Colon (tissue), 2 donors: ENCODE measurements around the gene RNF157.

Source experiments
- FAIRE-seq: peaks from 2 replicates; lab custom pipeline; 2012; peaks lifted over from hg19 to GRCh38; lab: Jason Lieb, UNC
- donor health status: control.
- donor health status: control.

Gene RNF157

DNA sequence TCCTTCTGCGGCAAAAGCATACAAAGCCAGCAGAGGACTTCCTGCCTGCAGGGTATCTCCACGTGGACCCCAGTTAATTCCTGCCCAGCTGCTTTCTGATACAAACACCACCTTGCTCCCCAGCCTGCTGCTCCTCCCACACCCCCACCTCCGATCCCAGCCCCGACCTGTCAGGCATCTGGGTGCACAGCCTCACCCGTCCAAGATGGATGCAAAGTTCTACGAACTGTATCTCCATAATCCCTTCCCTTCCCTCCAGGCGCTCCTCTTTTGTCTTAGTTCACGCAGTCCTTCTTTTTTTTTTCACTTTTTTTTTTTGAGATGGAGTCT is 83.7 kb downstream of the RNF157 start:
- FAIRE-seq, result no peak

DNA sequence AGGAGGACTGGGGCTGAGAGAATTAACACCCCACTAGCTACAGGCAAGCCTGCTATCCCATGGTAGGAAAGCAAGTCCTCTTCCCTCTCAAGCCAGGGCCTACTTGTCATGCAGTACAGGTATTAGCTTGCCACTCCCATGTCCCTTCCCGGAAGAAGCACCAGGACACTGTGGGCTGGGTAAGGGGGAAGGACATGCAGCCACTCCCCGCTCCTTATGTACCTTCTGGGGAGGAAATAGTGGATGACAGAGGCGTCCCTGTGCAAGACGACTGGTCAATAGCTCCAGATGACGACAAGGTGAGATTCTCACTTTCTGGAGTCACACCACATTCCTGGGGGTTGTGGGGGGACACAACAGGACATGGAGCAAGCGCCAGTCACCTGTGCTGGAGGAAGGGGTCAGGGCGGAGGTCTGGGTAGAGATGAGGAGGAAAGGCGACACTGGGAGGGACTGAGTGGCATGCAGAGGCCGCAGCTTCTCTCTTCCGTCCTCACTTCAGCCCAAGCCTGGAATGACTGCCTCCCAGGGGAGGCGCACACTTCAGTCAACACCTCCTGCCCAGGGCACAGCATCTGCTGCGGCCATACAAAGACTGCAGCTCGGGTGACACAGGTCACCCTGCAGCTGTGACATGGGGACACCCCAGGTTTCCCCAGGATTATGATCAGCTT is 84.2 kb downstream of the RNF157 start:
- no peak for FAIRE-seq

DNA sequence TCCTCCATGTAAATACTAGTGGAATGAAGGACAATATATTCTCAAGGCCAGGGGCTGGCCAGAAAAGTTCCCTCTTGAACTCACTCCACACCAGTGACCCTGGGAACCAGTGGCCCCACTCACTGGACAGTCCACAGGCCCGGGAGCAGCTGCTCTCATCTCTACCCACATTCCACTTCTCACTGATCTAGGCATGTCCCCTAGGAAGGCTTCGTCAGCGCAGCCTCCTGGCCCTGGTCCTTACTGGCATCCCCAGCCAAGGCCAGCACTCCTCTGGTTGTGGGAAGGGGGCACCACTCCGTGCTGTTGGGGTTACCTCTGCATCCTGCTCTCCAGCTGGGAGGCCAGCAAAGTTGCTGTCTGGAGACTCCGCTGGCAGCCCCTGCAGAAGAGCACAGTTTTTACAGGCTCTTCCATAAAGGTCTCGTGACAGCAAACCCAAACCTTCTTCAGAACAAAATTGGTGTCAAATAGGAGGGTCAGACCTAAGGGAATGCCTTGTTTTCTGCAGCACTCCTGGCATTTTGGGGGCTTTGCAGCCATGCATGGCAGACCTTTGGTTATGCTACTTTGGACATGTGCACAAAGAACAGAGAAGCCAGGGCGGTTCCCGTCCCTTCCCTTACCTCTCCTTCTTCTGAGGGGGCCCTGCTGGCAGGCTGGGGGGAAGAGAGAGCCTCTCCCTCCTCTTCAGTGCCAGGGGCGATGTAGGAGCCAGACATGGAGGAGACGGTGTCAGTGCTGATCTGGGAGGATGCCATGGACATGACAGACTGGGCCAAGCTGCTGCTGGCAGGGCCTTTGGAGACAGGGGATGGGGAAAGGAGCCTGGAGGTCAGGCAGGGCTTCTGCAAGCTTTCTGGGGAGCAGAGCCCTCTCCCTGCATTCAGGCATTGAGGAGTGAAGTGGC is 85.1 kb downstream of the RNF157 start:
- FAIRE-seq, result no peak

DNA sequence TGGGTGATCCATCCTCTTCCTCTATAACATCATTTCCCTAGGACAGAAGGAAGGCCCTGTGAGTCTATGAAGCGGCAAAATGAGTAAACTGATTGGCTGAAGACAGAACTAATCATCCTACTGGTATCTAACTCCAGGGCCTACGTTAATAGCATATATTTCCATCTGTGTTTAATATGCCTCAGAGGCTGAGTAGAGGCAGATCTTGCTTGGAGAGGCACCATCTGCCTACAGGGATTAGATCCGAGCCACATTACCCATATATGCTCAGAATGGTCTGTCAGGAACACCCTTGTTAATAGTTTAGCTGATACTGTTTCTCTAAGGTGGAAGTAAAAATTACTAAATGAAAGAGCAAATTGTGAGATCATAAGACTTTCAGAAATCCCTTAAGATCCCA is 86.0 kb downstream of the RNF157 start:
- no peak for FAIRE-seq

DNA sequence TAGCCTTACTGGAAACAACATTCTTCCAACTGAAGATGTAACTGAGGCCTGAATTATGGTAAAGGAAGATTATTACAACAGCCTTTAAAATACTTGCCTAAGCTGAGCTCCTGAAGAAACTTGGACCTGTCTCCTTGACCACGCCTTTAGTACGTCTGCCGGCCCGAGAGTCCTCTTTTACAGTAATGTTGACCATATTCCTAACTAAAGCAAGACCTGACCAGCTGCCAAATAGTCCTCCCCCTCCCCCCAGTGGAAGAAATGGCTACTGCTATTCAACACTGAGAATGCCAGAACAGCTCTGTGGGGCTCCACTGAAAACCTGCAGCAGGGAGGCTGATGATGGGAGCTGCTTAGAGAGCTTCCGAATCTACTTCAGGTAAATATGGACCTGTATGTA is 86.7 kb downstream of the RNF157 start:
- FAIRE-seq, result no peak

DNA sequence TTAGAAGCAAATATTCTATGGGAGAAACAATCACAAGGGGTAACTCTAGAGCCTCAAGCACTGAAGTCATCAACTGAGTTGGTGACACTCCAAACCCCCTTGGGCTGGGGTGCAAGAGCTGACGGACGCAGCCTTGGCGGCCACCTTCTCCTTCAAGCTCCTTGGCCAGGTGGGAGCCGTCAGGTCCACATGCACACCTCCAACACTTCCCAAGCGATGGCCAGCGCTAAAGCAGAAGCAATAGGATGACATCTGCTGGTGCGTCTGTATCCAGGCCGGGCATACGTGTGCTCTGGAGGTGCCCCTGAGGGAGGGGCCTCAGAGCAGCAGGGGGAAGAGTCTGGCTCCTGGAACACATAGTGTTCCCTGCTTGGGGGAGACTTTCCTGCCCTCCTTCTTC is 87.1 kb downstream of the RNF157 start:
- FAIRE-seq, result no peak

DNA sequence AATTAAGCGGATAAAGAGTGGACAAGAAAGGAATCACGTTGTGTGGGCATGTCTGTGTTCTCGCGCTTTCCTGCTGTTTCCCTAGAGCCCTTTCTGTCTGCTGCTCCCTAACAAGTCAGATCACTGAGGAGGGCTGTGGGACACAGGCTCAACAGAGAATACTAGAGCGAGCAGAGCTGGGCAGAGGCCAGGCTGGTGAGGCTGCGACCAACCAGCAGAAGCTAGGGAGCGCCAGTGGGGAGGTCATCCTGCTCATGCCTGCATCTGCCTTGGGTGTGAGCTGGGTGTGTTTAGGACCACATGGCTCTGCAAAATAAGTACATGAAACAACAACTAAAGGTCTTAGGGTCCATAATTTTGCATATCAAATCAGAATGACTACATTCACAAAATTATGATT is 87.7 kb downstream of the RNF157 start:
- FAIRE-seq, result no peak

DNA sequence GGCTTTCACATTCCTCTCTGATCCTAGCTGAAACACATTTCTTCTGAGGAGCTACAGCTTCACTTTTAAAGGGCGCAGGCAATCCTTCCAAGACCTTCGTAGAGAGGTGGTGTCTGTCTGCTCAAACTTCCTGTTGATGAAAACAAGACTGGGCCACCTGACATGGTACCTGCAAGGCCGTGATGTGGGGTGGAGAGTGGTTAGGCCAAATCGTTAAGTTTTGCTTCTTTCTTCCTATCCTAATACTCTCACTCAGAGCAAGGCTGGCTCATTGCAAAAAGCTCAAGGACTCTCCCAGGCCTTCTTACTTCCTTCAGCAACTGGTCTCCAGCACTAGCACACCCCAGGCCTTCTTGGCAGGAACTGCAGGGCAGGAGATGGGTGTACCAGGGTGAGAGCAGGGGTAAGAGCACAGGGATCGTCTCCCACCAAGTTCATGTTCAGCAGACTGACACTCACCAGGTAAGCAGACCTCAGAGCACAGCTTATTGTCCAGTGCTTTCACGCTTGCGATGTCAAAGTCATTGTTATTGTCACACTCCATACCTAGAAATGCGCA is 88.3 kb downstream of the RNF157 start:
- FAIRE-seq, result no peak

DNA sequence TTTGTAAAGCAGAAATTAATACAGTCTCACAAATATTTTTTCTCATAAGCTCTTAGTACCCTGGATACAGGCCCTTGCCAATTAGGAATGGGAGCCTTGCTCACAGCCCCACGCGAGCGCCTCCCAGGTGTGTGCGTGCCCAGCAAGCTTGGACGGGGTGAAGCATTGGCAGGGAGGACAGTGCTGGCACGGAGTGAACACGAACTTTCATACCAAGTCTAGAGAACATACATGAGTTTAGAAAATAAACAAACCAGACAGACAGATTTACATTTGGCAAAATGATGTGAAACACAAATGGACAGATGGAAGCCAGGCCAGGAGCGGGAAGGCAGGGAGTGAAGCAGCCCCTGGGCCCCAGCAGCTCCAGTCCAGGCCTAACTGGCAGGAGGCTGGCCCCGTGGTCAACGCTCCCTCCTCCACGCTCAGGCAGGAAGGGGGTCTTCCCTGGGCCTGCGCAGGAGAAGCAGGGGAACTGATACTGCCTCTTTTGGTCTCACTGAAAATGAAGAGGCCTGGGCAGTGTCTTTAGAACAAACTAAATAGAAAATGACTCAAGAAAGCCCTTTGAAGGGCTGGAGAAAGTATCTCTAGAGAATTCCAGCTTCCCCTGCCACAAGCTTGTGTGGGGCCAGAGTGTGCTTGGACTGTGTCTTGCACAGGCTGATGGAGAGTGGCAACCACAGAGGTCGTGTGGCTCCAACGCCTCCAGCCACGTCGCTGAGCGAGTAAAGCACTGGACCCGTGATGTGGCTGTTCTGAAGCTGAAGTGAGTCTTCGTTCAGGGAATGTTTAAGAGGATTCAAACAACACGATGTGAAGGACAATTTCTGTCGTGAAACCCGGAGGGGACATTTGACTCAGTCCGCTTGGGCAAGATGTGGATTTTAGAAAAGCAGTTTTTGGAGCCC is 89.3 kb downstream of the RNF157 start:
- FAIRE-seq, result no peak

DNA sequence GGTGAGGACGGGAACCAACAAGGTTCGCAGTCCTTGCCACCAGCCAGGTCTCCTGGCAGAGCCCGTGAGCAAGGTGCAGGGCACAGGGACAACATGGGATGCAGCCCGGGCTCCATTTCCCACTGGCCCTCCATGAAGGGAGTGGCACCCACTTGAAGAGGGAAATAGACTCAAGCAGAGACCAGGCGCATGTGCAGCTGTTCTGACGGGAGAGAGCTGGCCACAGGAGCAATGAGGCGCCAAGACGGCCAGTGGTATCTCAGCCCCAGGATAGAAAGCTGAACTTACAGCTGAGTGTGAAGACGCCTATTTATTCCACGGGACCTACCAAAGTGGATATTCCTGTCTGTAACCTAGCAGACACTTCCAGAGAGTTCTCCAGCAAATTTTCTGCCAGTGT is 91.1 kb downstream of the RNF157 start:
- FAIRE-seq, result no peak

DNA sequence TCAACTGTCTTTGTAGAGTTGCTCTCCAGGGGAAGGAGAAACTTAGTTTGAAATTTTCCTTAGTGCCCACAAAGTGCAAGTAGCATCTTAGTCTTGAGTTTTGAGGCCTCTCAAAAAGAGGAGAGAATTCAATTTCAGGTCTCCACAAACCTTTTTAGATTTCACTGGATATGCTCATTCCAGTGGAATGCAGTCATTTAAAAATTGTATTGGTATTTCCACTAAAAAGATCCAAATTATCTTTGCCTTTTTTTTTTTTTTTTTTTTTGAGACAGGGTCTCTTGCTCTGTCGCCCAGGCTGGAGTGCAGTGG is 92.3 kb downstream of the RNF157 start:
- FAIRE-seq, result no peak

DNA sequence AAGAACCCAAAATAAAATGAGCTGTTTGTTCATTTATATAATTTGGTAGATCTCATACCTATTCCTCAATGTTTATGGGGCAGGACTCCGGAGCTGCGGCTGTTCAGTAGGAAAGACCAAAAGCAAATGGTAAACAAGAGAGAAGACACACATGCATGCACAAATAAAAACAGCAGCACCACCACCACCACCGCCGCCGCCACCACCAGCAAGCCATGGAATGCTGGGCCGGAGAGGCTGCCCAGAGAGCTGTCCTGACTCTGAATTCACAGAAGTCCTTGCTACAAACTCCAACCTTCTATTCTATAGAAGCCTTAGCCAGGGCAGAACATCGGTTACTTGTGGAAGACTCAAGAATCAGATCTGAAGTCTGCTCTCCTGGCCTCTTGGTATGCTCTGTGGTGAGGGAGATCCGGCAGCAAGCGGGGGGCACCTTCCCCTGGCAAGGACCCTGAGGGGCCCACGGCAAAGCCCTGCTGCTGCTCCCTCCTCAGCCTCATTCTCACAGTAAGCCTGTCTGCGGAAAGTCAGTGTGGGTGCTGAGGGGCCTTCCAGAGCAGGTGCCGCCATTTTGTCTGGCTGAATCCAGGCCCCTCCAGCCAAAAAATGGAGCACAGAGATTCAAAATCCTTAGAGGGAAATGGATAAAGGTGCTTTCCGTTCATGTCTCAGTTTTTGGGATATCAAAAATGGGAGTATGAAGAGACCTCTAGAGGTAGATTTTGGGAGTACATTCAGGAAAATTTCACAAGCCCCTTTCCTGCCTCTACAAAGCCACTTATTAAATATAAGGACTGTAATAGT is 92.9 kb downstream of the RNF157 start:
- FAIRE-seq, result no peak

DNA sequence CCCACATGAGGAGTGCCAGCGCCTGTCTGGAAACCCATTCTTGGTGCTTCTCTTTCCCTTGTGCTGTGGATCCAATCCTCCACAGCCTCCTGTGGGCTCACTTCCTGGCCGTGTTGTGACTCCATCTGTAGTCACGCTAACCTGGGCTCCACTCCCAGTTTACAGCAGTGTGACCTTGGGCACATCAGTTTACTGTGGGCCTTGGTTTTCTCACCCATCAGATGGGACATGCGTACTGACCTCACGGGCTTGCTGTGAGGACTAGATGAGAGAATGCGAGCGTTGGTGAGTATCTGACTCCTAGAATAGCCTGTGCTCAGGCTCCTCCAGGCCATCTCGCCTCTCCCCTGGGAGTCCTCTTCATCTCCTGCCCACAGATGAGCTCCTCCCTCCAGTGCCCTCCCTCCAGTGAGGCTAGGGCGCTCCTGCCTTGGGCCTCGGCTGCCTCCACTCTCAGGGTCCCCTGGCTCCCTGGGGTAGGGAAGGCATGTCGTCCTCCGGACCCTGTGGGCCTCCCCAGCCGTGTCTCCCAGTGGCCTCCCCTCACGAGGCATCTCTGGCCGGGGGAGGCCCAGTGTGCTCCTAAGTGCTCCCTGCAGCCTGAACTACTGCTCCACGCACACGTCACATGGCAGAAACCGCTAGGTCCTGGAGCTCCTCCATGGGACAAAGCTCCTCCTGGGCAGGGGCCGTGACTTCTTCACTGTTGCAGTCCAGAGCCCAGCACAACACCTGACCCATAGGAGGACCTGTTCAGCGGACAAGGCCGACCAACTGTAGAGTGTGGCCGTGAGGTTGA is 94.0 kb downstream of the RNF157 start:
- no peak for FAIRE-seq

DNA sequence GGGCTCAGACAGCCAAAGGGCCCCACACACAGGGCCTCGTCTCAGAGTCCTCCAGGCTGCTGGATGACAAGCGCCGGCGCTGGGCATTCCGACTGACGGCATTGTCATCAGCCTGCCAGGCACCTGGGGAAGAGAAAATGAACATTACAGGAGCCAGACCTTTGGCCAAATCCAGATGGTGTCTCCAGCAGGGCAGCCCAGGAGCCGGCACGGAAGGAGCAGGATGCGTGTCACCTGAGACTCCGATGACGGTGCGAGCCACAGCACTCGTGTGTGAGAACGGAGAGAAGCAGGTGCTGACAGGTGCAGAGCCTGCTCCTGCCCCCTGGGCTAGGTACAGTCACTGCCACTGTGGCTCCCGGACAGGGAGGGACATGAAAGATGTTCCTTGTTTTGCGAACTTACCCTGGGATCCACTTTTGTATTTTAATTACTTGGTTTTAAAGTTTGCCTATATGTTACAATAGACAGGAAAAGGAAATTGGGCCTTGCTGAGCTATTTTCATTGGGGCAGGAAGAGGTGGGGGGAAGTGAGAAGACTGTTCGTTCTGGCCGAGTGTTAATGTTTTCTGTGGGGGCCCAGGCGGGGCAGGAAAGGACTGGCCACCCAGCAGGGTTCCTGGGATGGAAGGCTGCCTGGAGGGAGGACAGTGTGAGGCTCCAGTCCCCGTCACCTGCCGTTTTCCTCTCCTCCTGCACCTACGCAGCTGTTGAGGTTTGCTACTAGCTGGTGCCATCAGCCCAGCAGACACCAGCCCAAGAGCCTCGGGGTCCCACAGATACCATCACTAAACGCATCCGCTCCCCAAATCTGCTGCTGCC is 94.9 kb downstream of the RNF157 start:
- FAIRE-seq, result no peak

DNA sequence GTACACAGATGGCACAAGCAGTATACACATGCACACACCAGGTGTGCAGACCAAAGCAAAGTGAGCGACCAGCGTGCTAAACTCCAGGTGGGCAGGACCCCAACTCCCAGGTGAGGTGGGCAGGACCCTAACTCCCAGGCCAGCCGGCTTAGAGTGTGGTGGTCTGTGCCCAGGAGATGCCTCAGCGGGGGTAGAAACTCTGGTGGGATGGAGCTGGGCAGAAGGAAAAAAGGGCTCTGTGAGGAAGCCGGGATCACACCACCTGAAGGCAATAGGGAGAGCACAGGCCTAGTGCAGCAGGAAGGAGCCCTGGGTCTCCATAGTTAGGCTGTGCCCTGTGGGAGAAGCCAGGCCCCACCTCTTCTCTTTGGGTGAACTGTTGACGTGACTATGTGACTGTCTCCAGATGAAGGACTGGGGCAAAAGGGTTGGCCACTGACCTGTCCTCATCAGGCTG is 97.7 kb downstream of the RNF157 start:
- no peak for FAIRE-seq

DNA sequence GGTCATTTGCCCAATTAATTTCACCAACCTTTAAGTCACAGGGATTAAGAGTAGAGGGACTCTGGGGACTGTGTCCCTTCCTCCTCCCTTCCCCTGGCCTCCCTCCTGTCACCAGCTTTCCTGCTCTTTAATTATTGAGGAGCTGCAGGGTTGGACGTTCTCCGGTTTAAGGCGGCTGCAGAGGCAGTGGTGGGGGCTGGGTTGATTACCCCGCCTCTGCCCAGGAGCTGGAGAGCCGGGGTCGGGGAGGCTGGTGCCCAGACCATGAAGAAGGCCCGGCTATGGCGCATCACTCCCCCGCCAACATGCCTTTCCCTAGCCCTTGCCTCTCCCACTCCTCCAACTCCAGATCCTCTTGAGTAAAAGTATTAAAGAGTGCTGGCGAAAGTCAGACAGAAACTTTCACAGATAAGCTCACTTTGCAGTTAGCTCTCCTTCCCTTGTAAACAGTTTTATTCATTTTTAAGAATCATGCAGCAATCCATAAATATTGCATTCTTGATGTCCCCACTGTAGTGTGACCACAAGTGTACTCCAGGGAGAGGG is 98.2 kb downstream of the RNF157 start:
- no peak for FAIRE-seq

DNA sequence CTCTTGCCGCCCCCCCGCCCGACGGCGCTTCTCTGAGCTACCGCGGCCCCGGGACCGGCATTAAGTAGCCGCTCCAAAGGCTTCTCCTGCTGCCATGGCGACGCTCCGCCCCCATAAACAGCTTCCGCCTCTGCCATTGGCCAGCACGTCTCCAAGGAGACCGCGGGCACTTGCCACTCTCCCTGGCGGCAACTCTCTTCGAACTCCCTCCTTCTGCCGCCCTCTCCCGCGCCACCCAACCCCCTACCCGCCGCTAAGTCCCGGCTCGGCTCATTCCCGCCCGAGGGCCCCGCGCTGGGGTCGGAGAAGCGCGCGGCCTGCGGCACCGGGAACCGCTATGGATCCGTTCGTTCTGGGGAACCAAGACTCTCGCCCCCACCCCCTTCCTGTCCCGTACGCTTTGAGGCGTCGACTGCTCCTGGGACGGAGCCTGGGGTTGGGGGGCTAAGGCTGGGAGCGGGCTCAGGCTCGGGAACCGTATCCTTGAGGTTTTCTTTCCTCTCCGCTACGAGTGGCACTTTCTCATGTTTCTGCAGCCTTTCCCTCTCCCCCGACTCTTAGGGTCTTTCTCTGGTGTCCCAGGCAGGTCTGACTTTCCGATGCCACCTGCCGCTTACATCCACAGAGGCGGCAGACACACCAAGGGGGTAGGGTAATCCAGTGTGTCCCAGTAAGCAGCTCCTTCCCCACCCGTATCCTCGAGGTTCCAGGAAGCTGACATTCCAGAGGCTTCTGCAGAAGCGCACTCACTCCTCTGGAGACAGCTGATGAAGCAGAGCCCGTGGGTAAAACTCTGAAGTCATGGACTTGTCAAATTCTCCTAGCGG is 98.9 kb downstream of the RNF157 start, which contains the start of gene FOXJ1:
FOXJ1 (minus strand) TSS at position 34 of the 827 bp plus-strand sequence. CDS start 850 bp downstream, outside the sequence.
- no peak for FAIRE-seq

DNA sequence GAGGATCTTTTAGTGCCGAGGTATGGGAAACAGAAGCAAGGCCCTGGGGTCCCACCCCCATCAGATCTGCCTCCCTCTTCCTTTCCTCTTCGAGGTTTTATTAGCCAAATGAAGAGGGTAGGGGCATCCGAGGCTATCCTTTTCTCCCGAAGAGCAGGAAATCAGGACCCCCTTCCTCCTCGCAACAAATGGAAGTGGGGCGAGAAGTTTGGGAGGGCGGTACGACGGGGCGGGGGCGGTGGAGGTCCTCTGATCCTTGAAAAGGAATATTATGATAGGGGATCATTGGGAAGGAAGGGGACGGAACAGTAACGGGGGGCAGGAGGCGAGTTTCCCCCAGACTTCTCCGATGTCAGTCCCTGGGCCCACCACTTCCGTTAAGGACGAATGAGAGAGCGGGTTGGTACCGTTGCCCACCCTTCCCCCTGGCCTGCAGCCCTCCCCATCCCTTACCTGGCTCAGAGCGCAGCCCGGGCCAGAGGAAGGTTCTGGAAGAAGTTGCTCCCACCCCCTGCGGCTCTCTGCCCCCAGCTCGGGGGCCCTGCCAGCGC is 99.6 kb downstream of the RNF157 start:
- no peak for FAIRE-seq
